Glomerular visceral epithelial cell (primary cell): Measurements from ENCODE around the gene PRAMEF12.
"Not testable (repeated sequence)": the region's sequence is repeated elsewhere in the genome, so short reads cannot be mapped to it uniquely, and the experiment has no call there.

Experiments used
- DNase-seq: peaks from one replicate; pipeline ENCODE4 v3.0.0-alpha.2; 2016; ENCODE audit errors: extremely low spot score

The PRAMEF12 gene

DNA sequence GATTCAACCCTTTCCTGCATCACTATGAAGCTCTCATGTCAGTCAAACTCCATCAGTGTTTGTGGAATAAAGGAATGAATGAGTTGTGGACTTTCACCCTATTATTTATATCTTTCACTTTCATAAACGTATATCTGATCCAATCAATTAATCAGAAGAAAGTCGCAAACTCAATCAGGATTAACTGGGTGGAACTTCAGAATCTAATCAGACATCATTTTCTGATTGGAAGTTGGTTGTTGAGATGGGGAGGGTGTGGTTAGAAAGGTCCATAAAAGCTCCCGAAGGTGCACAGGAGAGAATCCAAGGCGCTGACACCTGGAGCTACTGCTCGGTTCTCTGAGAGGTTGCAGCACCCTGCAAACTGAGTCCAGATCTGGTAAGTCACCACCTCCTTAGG lies at the start of gene PRAMEF12:
PRAMEF12 (plus strand) TSS at position 301 of the 400 bp plus-strand sequence. CDS start 1,130 bp downstream, outside the sequence.
- DNase-seq, result no peak

DNA sequence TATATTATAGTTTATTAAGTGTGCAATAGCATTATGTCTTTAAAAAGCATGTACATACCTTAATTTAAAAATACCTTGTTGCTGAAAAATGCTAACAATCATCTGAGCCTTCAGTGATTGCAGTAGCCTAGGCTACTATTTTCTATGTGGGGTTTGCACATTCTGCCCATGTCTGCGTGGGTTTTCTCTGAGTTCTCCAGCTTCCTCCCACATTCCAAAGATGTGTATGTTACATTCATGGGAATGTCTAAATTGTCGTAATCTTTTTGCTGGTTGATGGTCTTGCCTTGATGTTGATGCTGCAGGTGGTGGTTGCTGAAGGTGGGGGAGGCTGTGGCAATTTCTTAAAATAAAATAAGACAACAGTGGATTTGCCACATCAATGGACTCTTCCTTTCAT lies 45.1 kb upstream of the PRAMEF12 start:
- DNase-seq, result no peak

DNA sequence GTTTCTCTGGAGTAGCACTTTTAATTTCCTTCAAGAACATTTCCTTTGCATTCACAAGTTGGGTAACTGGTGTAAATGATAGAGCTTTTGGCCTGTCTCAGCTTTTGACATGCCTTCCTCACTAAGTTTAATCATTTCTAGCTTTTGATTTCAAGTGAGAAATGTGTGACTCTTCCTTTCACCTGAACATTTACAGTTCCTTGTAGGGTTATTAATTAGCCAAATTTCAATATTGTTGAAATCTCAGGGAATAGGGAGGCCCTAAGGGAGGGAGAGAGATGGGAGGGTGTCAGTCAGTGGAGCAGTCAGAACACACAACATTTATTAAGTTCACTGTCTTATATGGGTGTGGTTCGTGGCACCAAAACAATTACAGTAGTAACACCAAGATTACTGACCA lies 43.4 kb upstream of the PRAMEF12 start:
- no peak for DNase-seq

DNA sequence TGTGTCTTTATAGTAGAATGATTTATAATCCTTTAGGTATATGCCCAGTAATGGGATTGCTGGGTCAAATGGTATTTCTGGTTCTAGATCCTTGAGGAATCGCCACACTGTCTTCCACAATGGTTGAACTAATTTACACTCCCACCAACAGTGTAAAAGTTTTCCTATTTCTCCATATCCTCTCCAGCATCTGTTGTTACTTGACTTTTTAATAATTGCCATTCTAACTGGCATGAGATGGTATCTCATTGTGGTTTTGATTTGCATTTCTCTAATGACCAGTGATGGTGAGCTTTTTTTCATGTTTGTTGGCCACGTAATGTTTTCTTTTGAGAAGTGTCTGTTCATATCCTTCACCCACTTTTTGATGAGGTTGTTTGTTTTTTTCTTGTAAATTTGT lies 42.5 kb upstream of the PRAMEF12 start:
- not testable (repeated sequence) for DNase-seq

GRCh38 chr1:12734651-12735050 lies 38.9 kb upstream of the PRAMEF12 start:
- DNase-seq, result no peak

DNA sequence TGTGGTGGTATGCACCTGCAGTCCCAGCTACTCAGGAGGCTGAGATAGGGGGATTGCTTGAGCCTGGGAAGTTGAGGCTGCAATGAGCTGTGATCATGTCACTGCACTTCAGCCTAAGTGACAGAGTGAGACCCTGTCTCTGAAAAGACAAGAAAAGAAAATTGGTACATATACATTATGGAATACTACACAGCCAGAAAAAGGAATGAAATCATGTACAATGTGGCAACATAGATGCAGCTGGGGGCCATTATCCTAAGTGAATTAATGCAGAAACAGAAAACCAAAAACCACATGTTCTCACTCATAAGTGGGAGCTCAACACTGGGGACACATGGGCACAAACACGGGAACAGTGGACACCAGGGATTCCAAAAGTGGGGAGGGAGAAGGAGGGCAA lies 34.6 kb upstream of the PRAMEF12 start:
- DNase-seq, result no peak

DNA sequence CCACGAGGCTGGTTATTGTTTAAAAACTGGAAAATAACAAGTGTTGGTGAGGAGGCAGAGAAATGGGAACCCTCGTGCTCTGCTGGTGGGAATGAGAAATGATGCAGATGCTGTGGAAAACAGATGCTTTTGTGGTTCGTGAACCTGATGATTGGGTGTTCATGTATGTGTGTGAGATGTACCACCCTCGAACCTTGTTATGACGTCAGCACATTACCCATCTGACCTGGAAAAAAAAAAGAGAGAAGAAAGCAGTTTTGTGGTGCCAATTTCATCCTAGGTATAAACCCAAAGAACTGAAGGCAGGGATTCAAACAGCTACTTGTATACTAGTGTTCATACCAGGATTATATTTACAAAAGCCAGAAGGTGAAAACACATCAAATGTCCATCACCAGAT lies 33.9 kb upstream of the PRAMEF12 start:
- DNase-seq, result no peak

DNA sequence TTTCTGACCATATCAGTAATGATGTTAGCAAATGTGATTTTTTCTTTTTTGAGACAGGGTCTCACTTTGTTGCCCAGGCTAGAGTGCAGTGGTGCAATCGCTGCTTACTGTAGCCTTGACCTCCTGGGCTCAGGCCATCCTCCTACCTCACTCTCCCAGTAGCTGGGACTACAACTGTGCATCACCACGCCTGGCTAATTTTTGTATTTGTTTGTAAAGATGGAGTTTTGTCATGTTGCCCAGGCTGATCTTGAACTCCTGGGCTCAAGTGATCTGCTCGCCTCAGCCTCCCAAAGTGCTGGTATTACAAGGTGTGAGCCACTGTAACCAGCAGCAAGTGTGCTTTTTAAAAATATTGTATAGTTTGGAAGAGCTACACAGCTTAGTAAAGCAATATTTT lies 31.6 kb upstream of the PRAMEF12 start:
- DNase-seq, result no peak

DNA sequence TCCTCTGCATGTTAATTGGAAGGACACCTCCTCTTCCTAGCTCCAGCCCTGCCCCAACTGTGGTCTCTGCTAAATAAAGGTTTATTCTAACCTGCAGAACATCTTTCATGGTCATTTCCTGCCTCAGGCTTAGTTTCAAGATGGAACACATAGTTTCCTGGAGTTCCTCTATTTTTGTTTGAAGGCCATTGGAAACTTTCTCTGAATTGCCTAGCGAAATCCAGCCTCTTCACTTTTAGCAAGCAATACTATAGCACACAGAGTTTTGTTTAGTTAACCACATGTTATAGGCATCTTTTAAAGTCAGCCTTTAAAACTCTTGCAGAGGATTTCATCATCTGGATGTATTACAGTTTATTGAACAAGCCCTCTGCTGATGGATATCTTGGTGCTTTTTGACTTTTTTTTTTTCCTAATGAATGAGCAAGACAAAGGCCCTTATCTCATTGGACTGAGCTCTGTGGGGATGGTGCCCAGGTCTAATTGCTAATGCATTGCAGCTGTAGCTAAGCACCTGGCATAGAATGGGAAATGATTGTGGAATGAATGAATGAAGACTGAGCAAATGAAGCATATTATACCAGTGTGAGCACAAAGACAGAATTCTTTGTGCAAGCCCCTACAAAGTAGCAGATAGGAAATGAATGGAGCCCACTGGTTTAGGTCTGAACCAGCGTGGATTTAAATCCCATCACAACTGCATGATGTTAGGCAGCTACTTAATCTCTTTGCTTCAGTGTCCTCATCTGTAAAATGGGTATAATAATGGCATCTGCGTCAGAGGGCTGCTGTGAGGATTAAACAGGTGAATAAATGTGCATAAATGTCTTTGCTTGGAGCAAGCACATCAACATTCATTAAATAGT lies 28.2 kb upstream of the PRAMEF12 start:
- no peak for DNase-seq

DNA sequence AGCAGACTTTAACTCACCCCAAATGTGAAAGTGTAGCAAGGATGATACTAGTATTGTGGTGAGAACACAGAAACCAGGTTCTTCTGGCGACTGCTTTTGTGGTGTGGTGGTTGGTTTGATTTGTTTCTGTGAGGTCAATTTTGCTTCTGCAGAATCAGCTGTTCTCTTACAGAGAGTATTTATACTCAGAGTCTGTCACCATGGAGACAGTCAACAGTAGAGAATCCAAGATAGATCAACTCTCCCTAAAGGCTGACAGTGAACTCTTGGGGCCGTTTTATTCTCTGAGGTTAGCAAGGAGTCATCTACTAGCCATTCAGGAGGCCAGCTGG lies 27.6 kb upstream of the PRAMEF12 start, which contains the start of gene CFAP107:
CFAP107 (plus strand) TSS at position 209 of the 332 bp plus-strand sequence. CDS start 231 bp downstream, outside the sequence.
- DNase-seq, result no peak

- no peak for DNase-seq
These were observed 24.7 kb upstream of the PRAMEF12 start for GRCh38 chr1:12748778-12749355.

DNA sequence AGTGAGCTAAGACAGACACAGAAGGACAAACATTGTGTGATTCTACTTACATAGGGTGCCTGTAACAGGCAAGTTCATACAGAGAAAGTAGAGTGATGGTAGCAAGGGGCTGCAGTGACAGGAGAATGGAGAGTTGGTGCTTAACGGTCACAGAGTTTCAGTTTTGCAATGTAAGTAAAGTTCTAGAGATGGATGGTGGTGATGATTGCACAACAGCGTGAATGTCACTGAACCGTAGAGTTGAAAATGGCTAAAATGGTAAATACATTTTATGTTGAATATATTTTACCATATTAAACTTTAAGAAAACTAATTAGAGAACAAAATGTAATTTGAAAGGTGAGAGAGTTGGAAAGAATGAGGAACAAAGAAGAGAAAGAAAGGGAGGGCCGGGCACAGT lies 18.8 kb upstream of the PRAMEF12 start:
- DNase-seq, result no peak

DNA sequence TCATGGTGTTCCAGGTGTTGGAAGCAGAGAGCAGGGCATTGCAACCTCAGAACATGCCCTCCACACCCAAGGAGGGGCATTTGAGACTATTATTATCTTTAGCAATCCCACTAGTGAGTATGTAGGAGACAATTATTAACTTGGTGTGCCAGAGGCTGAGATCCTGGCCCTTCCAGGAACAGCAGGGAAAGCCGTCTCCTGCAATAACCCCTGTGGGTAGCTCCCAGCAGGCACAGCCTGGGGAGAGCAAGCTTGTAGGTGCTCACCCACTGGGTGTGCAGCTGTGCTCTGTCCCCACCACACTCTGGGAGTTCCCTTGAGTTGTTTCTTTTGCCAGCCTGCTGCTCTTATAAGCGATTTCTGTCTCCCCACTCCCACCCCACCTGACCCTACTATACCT lies 17.3 kb upstream of the PRAMEF12 start:
- no peak for DNase-seq

GRCh38 chr1:12756768-12757413 lies 16.6 kb upstream of the PRAMEF12 start:
- DNase-seq, result no peak

DNA sequence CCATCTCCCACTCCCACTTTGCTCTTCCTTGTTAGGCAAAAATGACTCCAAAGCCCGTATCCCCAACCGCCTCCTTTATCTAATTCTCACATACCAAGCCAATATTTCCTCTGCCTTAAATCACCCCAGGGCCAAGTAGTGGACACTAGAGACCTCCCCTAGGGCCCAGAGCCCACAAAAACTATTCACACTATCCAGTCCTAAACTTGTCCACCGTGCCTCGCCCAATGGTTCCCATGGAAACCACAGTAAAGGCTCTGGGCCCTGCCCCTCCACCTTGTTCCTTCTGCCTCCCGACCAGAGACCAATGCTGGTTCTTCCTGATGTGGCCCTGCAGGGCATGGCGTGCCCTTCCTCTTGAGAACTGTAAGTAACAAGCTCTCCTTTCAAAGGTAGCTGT lies 15.7 kb upstream of the PRAMEF12 start:
- DNase-seq, result no peak

DNA sequence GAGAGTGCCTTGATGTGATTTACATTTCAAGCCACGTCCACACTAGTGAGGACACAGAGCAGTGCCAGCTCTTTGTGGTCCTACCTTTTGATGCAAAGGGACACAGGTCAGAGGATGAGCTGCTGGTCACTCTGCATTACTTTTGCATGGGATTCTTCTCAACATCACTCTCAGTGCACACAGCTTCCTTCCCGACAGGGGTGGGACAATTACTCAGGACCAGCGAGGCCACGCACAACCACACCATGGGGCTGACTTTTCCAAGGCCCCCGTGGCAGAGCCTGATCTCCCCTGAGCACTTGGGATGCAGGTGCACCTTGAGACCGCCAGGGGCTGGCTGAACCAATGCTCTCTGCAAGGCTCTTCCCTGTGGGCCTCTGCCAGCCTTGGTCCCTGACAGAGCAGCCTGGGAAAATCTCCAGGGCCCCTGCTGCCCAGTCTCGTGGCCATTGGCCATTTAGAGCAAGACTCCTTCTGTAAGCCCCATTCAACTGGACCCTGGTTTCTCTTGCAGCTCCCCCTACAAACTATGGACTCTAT lies 13.2 kb upstream of the PRAMEF12 start:
- DNase-seq, result no peak

DNA sequence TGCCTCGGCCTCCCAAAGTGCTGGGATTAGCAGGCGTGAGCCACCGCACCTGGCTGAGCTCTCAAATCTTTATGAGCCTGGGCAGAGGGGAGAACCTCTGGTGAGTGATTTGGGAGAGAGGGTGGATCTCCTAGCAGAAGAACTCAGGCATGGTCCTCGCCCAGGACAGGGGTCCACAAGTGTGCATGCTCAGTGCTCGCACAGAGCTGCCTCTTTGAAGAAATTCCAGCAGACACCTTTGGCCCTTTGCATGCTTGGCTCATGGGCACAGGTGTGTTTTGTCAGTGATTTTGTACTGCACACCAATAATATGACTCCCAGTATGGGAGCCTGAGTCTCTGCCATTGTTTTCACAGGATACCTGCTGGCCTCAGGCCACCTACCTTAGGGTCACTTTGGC lies 11.8 kb upstream of the PRAMEF12 start:
- no peak for DNase-seq

- DNase-seq, result no peak
These were observed 10.8 kb upstream of the PRAMEF12 start for GRCh38 chr1:12762766-12763165.

DNA sequence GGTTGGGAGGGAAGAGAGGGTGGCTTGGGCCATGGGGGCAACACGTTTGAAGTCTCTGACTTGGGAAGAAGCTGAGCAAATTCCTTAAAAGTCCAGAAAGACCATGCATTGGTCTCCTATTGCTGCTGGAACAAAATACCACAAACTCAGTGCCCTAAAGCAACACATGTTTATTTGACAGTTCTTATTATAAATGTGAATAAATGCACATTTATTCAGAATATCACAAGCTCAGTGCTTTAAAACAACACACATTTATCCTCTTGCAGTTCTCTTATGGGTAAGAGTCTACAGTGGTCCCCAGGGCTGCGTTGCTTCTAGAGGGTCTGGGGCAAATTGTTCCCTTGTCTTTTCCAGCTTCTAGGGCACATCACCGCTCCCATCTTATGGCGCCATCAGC lies 10.1 kb upstream of the PRAMEF12 start:
- DNase-seq, result no peak

DNA sequence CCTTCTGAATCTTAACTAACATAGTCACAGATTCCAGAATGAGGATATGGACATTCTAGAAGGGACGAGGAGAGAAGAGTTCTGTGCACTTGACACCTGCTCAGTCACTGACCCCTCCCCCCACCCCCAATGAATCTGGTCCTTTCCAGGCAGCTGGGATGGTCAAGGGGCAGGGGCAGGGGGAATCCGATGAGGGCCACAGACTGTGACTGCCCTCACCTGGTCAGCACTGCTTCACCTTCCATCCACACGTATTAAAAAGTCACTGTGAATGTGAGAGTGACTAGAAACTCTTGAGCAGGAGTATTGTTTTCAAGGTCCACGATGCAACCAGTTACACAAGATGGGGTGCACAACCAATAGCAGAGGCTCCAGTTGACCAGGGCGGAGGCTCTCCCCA lies 9.5 kb upstream of the PRAMEF12 start:
- DNase-seq, result no peak

GRCh38 chr1:12769031-12769430 lies 4.5 kb upstream of the PRAMEF12 start:
- no peak for DNase-seq

DNA sequence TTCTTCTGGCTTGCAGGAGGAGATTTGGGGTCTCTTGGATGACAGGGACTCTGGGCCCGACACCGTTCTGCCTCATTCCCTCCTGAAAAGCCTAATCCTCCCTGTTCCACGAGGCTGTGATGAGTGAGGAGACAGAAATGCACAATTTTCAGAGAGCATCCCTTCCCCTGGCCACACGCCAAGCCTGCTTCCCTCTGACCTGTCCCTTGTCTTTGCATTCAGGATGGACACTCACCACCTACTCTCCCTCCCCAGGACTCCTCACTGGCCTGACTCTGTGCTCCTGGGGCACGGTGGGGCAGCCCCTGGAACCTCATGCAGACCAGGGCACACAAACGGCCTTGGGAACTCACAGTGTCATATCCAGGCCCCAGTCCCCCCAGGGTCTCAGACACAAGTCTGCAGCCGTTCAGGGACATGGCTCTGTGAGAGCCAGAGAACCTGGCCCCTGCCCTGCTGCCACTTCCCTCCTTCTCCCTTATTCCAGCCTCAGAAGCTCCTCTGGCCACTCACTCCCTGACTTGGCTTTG lies 3.5 kb upstream of the PRAMEF12 start:
- no peak for DNase-seq
